A673 (cell line): ENCODE data around the gene NFS1.

Experiments
- EZH2 ChIP-seq: fragments of 200-600 bp; sonication (generic); IDR thresholded peaks from 2 replicates; pipeline ENCODE4 v1.6.1; 2017; ENCODE audit warnings: borderline replicate concordance, low read depth, mild to moderate bottlenecking, mixed read lengths, antibody characterized with exemption, low read length; ENCODE audit not compliant: poor library complexity, severe bottlenecking
- TF ChIP-seq, protein P1 (sequence below): fragments of 300-800, 200-600 bp; sonication (generic); conservative IDR thresholded peaks from 2 replicates; pipeline ENCODE4 v1.5.1; 2017; ENCODE audit warnings: low read depth, mild to moderate bottlenecking, antibody characterized with exemption, low read length, moderate library complexity, mixed read lengths

DNA sequence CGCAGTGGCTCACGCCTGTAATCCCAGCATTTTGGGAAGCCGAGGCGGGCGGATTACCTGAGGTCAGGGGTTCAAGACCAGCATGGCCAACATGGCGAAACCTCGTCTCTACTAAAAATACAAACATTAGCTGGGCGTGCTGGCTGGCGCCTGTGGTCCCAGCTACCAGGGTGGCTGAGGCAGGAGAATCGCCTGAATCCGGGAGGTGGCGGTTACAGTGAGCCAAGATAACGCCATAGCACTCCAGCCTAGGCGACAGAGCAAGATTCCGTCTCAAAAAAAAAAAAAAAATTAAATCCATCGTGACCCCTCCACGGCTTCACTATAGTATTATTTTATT lies 33.2 kb downstream of the NFS1 start:
- TF ChIP-seq, protein P1, sequence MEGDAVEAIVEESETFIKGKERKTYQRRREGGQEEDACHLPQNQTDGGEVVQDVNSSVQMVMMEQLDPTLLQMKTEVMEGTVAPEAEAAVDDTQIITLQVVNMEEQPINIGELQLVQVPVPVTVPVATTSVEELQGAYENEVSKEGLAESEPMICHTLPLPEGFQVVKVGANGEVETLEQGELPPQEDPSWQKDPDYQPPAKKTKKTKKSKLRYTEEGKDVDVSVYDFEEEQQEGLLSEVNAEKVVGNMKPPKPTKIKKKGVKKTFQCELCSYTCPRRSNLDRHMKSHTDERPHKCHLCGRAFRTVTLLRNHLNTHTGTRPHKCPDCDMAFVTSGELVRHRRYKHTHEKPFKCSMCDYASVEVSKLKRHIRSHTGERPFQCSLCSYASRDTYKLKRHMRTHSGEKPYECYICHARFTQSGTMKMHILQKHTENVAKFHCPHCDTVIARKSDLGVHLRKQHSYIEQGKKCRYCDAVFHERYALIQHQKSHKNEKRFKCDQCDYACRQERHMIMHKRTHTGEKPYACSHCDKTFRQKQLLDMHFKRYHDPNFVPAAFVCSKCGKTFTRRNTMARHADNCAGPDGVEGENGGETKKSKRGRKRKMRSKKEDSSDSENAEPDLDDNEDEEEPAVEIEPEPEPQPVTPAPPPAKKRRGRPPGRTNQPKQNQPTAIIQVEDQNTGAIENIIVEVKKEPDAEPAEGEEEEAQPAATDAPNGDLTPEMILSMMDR, result no peak
- TF ChIP-seq EZH2, result no peak
